ENCODE data around the gene TSTD1. TPM values are rescaled to one million over a fixed set of nuclear protein-coding genes. Genes with fewer than 3 reads are reported as not detected.
A peak's percentile ranks its signal among the peaks of the same experiment; 100 is the strongest.

Gene TSTD1
- total and polyA plus RNA-seq, 9 donors = 13.6 to 200 (median 50.3) TPM

GRCh38 chr1:161047436-161048420, 9.0 kb upstream of the TSTD1 start:
- Histone ChIP-seq H3K4me1 (ENCODE audit: insufficient read depth) (peaks cover 2% of the 10 kb centered on the region), H3K36me3 (no peaks in the 10 kb centered on the region), H3K4me3 (no peak overlapping the region), H3K9me3 (peaks cover 0 to 9% of the 10 kb centered on the region in 2 donors), H3K27ac (no peak overlapping the region), H3K27me3 (no peaks in the 10 kb centered on the region)
- DNase-seq = no peak
- no peak for TF ChIP-seq EP300 (IDR thresholded peaks at IDR 0.05)
- no peak for TF ChIP-seq POLR2A (IDR thresholded peaks at IDR 0.05)
- TF ChIP-seq CTCF (IDR thresholded peaks at IDR 0.05) = no peak
- WGBS, 3 donors = 95 to 97% (median 95%) methylated on average over 18 of the region's 18 CpGs
- intact Hi-C loops (cut with DNase I) = loop anchor here in 2 of 4 donors (10.0 kb wide), 1 partner anchor 47 kb away; the partner anchor contains the start of gene KLHDC9 (in 2 of the 2)

- WGBS, 3 donors = 70 to 72% (median 72%) methylated on average over 2 of the region's 2 CpGs
- Histone ChIP-seq H3K36me3 (no peaks in the 10 kb centered on the region), H3K4me3 (no peak overlapping the region), H3K9me3 (peaks cover 0 to 9% of the 10 kb centered on the region in 2 donors), H3K27me3 (no peaks in the 10 kb centered on the region), H3K4me1 (ENCODE audit: insufficient read depth) (peaks cover 2% of the 10 kb centered on the region), H3K27ac (peak overlapping the region in 1 of 2 donors; percentile 92)
- DNase-seq = no peak
- no peak for TF ChIP-seq CTCF (IDR thresholded peaks at IDR 0.05)
- intact Hi-C loops (cut with DNase I) = loop anchor here in 2 of 4 donors (10.0 kb wide), 1 partner anchor 48 kb away; the partner anchor contains the start of gene KLHDC9 (in 2 of the 2)
Measured at GRCh38 chr1:161046605-161047228, 8.0 kb upstream of the TSTD1 start.

GRCh38 chr1:161045736-161046604, 7.2 kb upstream of the TSTD1 start, which contains the start of gene USF1:
USF1 (minus strand) TSS chr1:161045977; CDS start chr1:161043275, 2,702 bp downstream.
- WGBS, 3 donors = 0 to 1% (median 0%) methylated on average over 29 of the region's 29 CpGs
- intact Hi-C loops (cut with DNase I) = loop anchor here in 2 of 4 donors (10.0 kb wide), 1 partner anchor 49 kb away; the partner anchor contains the start of gene KLHDC9 (in 2 of the 2)

GRCh38 chr1:161044908-161045735, 6.4 kb upstream of the TSTD1 start:
- Histone ChIP-seq H3K27me3 (no peaks in the 10 kb centered on the region), H3K27ac (peak overlapping the region; percentile 79 to 92), H3K36me3 (no peaks in the 10 kb centered on the region), H3K4me3 (peak overlapping the region; percentile 89), H3K9me3 (peaks cover 0 to 9% of the 10 kb centered on the region in 2 donors), H3K4me1 (ENCODE audit: insufficient read depth) (peaks cover 2% of the 10 kb centered on the region)
- TF ChIP-seq EP300 (IDR thresholded peaks at IDR 0.05) (no peak), CTCF (IDR thresholded peaks at IDR 0.05) (no peak), POLR2A (IDR thresholded peaks at IDR 0.05) (no peak)
- WGBS, 3 donors = 0 to 1% (median 1%) methylated on average over 48 of the region's 48 CpGs
- DNase-seq = peak; percentile 35 to 69 (median 46)
- intact Hi-C loops (cut with DNase I) = loop anchor here in 3 of 4 donors (5.0 to 10.0 kb wide), 2 partner anchors 48 to 50 kb away; partner anchors contain the start of gene KLHDC9 (in 2 of the 3)

More at GRCh38 chr1:161045736-161046604, 7.2 kb upstream of the TSTD1 start, which contains the start of gene USF1:
- Histone ChIP-seq H3K4me3 (peak within 1 kb of the TSS; percentile 89), H3K4me1 (ENCODE audit: insufficient read depth) (peaks cover 2% of the 10 kb centered on the region), H3K27ac (peak within 1 kb of the TSS; percentile 79 to 92), H3K36me3 (no peaks in the 10 kb centered on the region), H3K9me3 (peaks cover 0 to 9% of the 10 kb centered on the region in 2 donors), H3K27me3 (no peaks in the 10 kb centered on the region)
- DNase-seq = peak; percentile 92 to 96 (median 93)
- TF ChIP-seq EP300 (IDR thresholded peaks at IDR 0.05) = no peak
- peak; percentile 74 for TF ChIP-seq POLR2A (IDR thresholded peaks at IDR 0.05)

Data from ovary (tissue), 9 donors.